HCT116 (cell line): ENCODE data around the gene DDOST. TPM values are rescaled to one million over a fixed set of nuclear protein-coding genes. Genes with fewer than 3 reads are reported as not detected.
A peak's percentile ranks its signal among the peaks of the same experiment; 100 is the strongest.

Source experiments
- ATAC-seq: fragments of 200-7000 bp; cut with Tn5 transposase; 2 replicates; pipeline ENCODE4 v1.9.1; 2020; ENCODE audit warnings: mild to moderate bottlenecking, moderate library complexity
- BruUV-seq: library from RNA; stranded (reverse); fragments of 400-500 nt; replicated peaks from 2 replicates; lab custom pipeline; 2021; lab: Mats Ljungman, UMichigan
- CTCF ChIA-PET: fragments of 300-600 bp; sonication (Branson Sonifier 250); formaldehyde crosslinking; loops from one replicate; lab custom pipeline; 2021; ENCODE audit warnings: antibody characterized with exemption; lab: Charles Lee
- POLR2A ChIA-PET: fragments of 300-600, 350-600 bp; sonication (Branson Sonifier 250); formaldehyde crosslinking; loops from one replicate; lab custom pipeline; 2021; ENCODE audit warnings: antibody characterized with exemption; lab: Charles Lee
- RAD21 ChIA-PET, 2 experiments: fragments of 300-600 bp; sonication (Branson Sonifier 250); formaldehyde crosslinking; loops; one replicate each; lab custom pipeline; 2023; ENCODE audit warnings: low total read pairs in 2 of 2; ENCODE audit not compliant: uncharacterized antibody in 2 of 2, unreplicated experiment in 2 of 2, low non-redundant PET in 1 of 2; lab: Charles Lee
- DNase-seq: peaks from one replicate; pipeline ENCODE4 v3.0.0-alpha.2; 2010; ENCODE audit warnings: low read depth, low spot score
- H2AFZ ChIP-seq: fragments of 200-600 bp; shearing (Covaris generic), sonication (generic); 2 replicates; pipeline ENCODE4 v1.6.1; 2017; ENCODE audit warnings: low read depth, mixed run types, mixed read lengths, antibody characterized with exemption, low read length; ENCODE audit not compliant: poor library complexity, severe bottlenecking
- H3K27ac ChIP-seq: 2 replicates; pipeline ENCODE4 v1.5.1; 2012; ENCODE audit warnings: low read depth, low read length
- H3K27me3 ChIP-seq: fragments of 200-600 bp; sonication (generic); 2 replicates; pipeline ENCODE4 v1.6.1; 2016; ENCODE audit warnings: mixed run types, low read length, mixed read lengths; ENCODE audit not compliant: insufficient read depth
- H3K36me3 ChIP-seq, 2 experiments: fragments of 200-500 bp in 1 of 2; fragments of 200-600 bp in 1 of 2; sonication (Bioruptor generic) in 1 of 2; sonication (generic) in 1 of 2; 2 replicates each; pipeline versions ENCODE4 v1.5.1 to v1.6.1; 2014 to 2016; ENCODE audit warnings: low read length in 2 of 2, inconsistent platforms in 1 of 2, mixed read lengths in 1 of 2, mixed run types in 1 of 2; ENCODE audit not compliant: insufficient read depth in 2 of 2, control insufficient read depth in 1 of 2
- H3K4me1 ChIP-seq, 2 experiments: fragments of 200-600 bp in 1 of 2; sonication (generic) in 1 of 2; 2 replicates each; pipeline versions ENCODE4 v1.5.1 to v1.6.1; 2012 to 2017; ENCODE audit warnings: low read length in 2 of 2, inconsistent platforms in 1 of 2, mild to moderate bottlenecking in 1 of 2, mixed read lengths in 1 of 2, mixed run types in 1 of 2, moderate library complexity in 1 of 2; ENCODE audit not compliant: insufficient read depth in 2 of 2, control insufficient read depth in 1 of 2
- H3K4me2 ChIP-seq: fragments of 200-600 bp; sonication (generic); 2 replicates; pipeline ENCODE4 v1.6.1; 2017; ENCODE audit warnings: mixed run types, low read length, mixed read lengths
- H3K4me3 ChIP-seq, 2 experiments: fragments of 200-600 bp in 1 of 2; sonication (generic) in 1 of 2; replicated peaks in 1 of 2; 2 replicates each; pipeline ENCODE4 v1.5.1; 2011 to 2016; ENCODE audit warnings: low read length in 2 of 2, control low read depth in 1 of 2, low read depth in 1 of 2, mild to moderate bottlenecking in 1 of 2, mixed read lengths in 1 of 2, mixed run types in 1 of 2
- H3K79me2 ChIP-seq: fragments of 200-600 bp; sonication (generic); 2 replicates; pipeline ENCODE4 v1.6.1; 2017; ENCODE audit warnings: mild to moderate bottlenecking, mixed run types, low read length, moderate library complexity, mixed read lengths; ENCODE audit not compliant: insufficient read depth
- H3K9ac ChIP-seq: fragments of 200-600 bp; sonication (generic); 2 replicates; pipeline ENCODE4 v1.6.1; 2016; ENCODE audit warnings: low read length, mixed read lengths
- H3K9me2 ChIP-seq: fragments of 200-600 bp; sonication (generic), shearing (Covaris generic); 2 replicates; pipeline ENCODE4 v1.6.1; 2017; ENCODE audit warnings: mixed run types, mild to moderate bottlenecking, moderate library complexity; ENCODE audit not compliant: insufficient read depth
- H3K9me3 ChIP-seq, 2 experiments: fragments of 200-500 bp in 1 of 2; fragments of 200-600 bp in 1 of 2; sonication (Bioruptor generic) in 1 of 2; sonication (generic) in 1 of 2; 2 replicates each; pipeline ENCODE4 v1.6.1; 2014 to 2017; ENCODE audit warnings: low read length in 2 of 2, mixed read lengths in 2 of 2, inconsistent platforms in 1 of 2, low read depth in 1 of 2, mild to moderate bottlenecking in 1 of 2, mixed run types in 1 of 2, moderate library complexity in 1 of 2; ENCODE audit not compliant: control insufficient read depth in 1 of 2, insufficient read depth in 1 of 2
- H4K20me1 ChIP-seq: fragments of 200-600 bp; sonication (generic), shearing (Covaris generic); 2 replicates; pipeline ENCODE4 v1.6.1; 2017; ENCODE audit warnings: mixed run types, mild to moderate bottlenecking, moderate library complexity; ENCODE audit not compliant: insufficient read depth
- ATF3 ChIP-seq: IDR thresholded peaks from 2 replicates; pipeline ENCODE4 v1.6.1; 2012
- CBX3 ChIP-seq: IDR thresholded peaks from 2 replicates; pipeline ENCODE4 v1.6.1; 2012; ENCODE audit warnings: low read depth
- CTCF ChIP-seq, 3 experiments: fragments of 200-600 bp in 1 of 3; sonication (generic) in 1 of 3; IDR thresholded peaks in 2 of 3; conservative IDR thresholded peaks in 1 of 3; 2 replicates each; pipeline ENCODE4 v1.5.1; 2012 to 2017; ENCODE audit warnings: low read depth in 2 of 3, low read length in 2 of 3, antibody characterized with exemption in 1 of 3, borderline replicate concordance in 1 of 3, control low read depth in 1 of 3, mild to moderate bottlenecking in 1 of 3, mixed read lengths in 1 of 3, mixed run types in 1 of 3, moderate library complexity in 1 of 3; ENCODE audit not compliant: insufficient read depth in 1 of 3
- EGR1 ChIP-seq: IDR thresholded peaks from 2 replicates; pipeline ENCODE4 v1.6.1; 2012; ENCODE audit warnings: low read depth
- ELF1 ChIP-seq: IDR thresholded peaks from 2 replicates; pipeline ENCODE4 v1.6.1; 2012; ENCODE audit warnings: low read depth, borderline replicate concordance
- EZH2phosphoT487 ChIP-seq: fragments of 200-600 bp; IDR thresholded peaks from 2 replicates; pipeline ENCODE4 v1.6.1; 2018; ENCODE audit warnings: antibody characterized with exemption, borderline replicate concordance
- FOSL1 ChIP-seq: IDR thresholded peaks from 2 replicates; pipeline ENCODE4 v1.6.1; 2012; ENCODE audit warnings: low read depth
- POLR2AphosphoS5 ChIP-seq: IDR thresholded peaks from 2 replicates; pipeline ENCODE4 v1.6.1; 2011; ENCODE audit warnings: mild to moderate bottlenecking, low read depth, low read length, moderate library complexity
- RAD21 ChIP-seq: IDR thresholded peaks from 2 replicates; pipeline ENCODE4 v1.6.1; 2012; ENCODE audit warnings: low read depth, mild to moderate bottlenecking
- SIN3A ChIP-seq: IDR thresholded peaks from 2 replicates; pipeline ENCODE4 v1.6.1; 2012; ENCODE audit warnings: low read depth
- SP1 ChIP-seq: IDR thresholded peaks from 2 replicates; pipeline ENCODE4 v1.6.1; 2012; ENCODE audit warnings: low read depth
- TCF7L2 ChIP-seq: IDR thresholded peaks from 2 replicates; pipeline ENCODE4 v1.7.0; 2011; ENCODE audit warnings: borderline replicate concordance, inconsistent platforms; ENCODE audit not compliant: insufficient read depth, insufficient read length; ENCODE audit errors: extremely low read depth
- YY1 ChIP-seq: IDR thresholded peaks from 2 replicates; pipeline ENCODE4 v1.6.1; 2011; ENCODE audit warnings: low read length, low read depth, moderate library complexity, mild to moderate bottlenecking; ENCODE audit not compliant: insufficient replicate concordance; ENCODE audit errors: extremely low read depth
- ZFX ChIP-seq: fragments of 450-650 bp; IDR thresholded peaks from 2 replicates; pipeline ENCODE4 v1.6.1; 2017
- ZNF274 ChIP-seq: fragments of 200-500 bp; sonication (Bioruptor generic); IDR thresholded peaks from 2 replicates; pipeline ENCODE4 v1.6.1; 2014; ENCODE audit warnings: mild to moderate bottlenecking, low read depth, low read length, inconsistent platforms
- intact Hi-C: fragments of 100-400 bp; cut with micrococcal nuclease; formaldehyde crosslinking; loops from 2 replicates; pipeline ENCODE4 v1.10.0; 2022
- total RNA-seq: library from RNA; stranded (reverse); gene quantifications from one replicate; pipeline ENCODE4 v1.2.1, GENCODE V29; 2021; ENCODE audit not compliant: unreplicated experiment
- TF ChIP-seq, protein P1 (sequence below): IDR thresholded peaks from 2 replicates; pipeline ENCODE4 v1.6.1; 2012

DDOST gene
- total RNA-seq, 1 experiment from 2014 or later, result 387 TPM

- H2AFZ ChIP-seq, result no peak overlapping the region
- peak overlapping the region; percentile 82 for H3K4me2 ChIP-seq
- H3K27me3 ChIP-seq, result no peaks in the 10 kb centered on the region
- peak overlapping the region; percentile 81 for H3K9ac ChIP-seq
- H3K9me2 ChIP-seq, result no peaks in the 10 kb centered on the region
- H3K27ac ChIP-seq, result peak overlapping the region; percentile 52
- no peak for ATAC-seq
- ChIA-PET POLR2A (interaction anchor here (1.0 kb wide), 2 partner anchors 139 to 167 kb away, joined by 3 to 4 read pairs; no protein-coding TSS in a partner anchor), CTCF (interaction anchor here (0.6 to 2.7 kb wide), 5 partner anchors 16 to 89 kb away, joined by 3 to 16 read pairs (median 4); partner anchors contain the start of gene PINK1), RAD21 (interaction anchor here in 1 of 2 experiments (2.1 kb wide), 1 partner anchor 87 kb away, joined by 5 read pairs; no protein-coding TSS in a partner anchor)
- peak overlapping the region; percentile 90 to 100 for H3K4me3 ChIP-seq
- no peaks in the 10 kb centered on the region for H3K9me3 ChIP-seq
- peaks cover 42% of the 10 kb centered on the region for H3K79me2 ChIP-seq
- H3K36me3 ChIP-seq, result peaks cover 17% of the 10 kb centered on the region in 2 experiments
- intact Hi-C loops, result no loop called here
- no TSS peak for BruUV-seq
- H3K4me1 ChIP-seq, result peaks cover 12 to 21% of the 10 kb centered on the region in 2 experiments
- no peaks in the 10 kb centered on the region for H4K20me1 ChIP-seq
- no peak for DNase-seq
- no peak for TF ChIP-seq ELF1
- TF ChIP-seq ATF3, result no peak
- TF ChIP-seq POLR2AphosphoS5, result no peak
- no peak for TF ChIP-seq CBX3
- no peak for TF ChIP-seq EZH2phosphoT487
- TF ChIP-seq ZFX, result no peak
- no peak for TF ChIP-seq FOSL1
Observed at GRCh38 chr1:20662110-20662475, 924 bp upstream of the DDOST start.

DNA sequence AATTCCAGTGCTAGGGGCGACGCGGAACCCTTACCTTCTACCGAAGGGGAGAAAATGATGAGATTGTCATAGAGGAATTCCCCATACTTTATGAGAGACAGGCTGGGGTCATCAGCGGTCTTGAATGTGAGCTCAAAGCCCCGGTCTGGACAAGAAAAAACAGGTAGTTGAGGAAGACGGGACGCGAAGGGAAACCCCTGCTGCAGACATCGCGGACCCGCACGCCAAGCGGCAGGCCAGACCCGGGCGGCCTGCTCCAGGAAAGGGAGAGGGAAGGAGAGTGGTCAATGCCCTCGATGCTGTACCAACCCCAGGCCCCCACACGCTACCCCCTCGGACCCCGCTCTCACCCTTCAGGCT lies 342 bp downstream of the DDOST start:
- Histone ChIP-seq H3K9me3 (no peaks in the 10 kb centered on the region), H3K4me2 (peak overlapping the region; percentile 82), H3K9ac (peak overlapping the region; percentile 81), H2AFZ (no peak overlapping the region), H3K79me2 (peaks cover 54% of the 10 kb centered on the region), H3K4me1 (peaks cover 12 to 21% of the 10 kb centered on the region in 2 experiments), H3K27ac (peak overlapping the region; percentile 68), H3K36me3 (peaks cover 29% of the 10 kb centered on the region in 2 experiments), H3K4me3 (peak overlapping the region; percentile 90 to 100), H3K27me3 (no peaks in the 10 kb centered on the region), H4K20me1 (no peaks in the 10 kb centered on the region), H3K9me2 (no peaks in the 10 kb centered on the region)
- ChIA-PET CTCF (interaction anchor here (1.0 to 2.7 kb wide), 3 partner anchors 15 to 86 kb away, joined by 4 to 16 read pairs (median 14); partner anchors contain the start of gene PINK1), POLR2A (interaction anchor here (1.0 kb wide), 1 partner anchor 138 kb away, joined by 3 read pairs; no protein-coding TSS in a partner anchor), RAD21 (interaction anchor here in 1 of 2 experiments (2.1 kb wide), 1 partner anchor 86 kb away, joined by 5 read pairs; no protein-coding TSS in a partner anchor)
- ATAC-seq (peak; percentile 1; the same call in 1 of the 2 replicates), DNase-seq (no peak)
- TF ChIP-seq FOSL1, result no peak
- TF ChIP-seq SIN3A, result no peak; the same call in 1 of the 2 replicates
- no peak for TF ChIP-seq RAD21
- TF ChIP-seq EZH2phosphoT487, result no peak
- no peak for TF ChIP-seq EGR1
- no peak for TF ChIP-seq ZNF274
- no peak for TF ChIP-seq POLR2AphosphoS5
- no peak for TF ChIP-seq SP1
- no peak for TF ChIP-seq ATF3
- no peak for TF ChIP-seq ELF1
- no peak for TF ChIP-seq CTCF (IDR thresholded peaks at IDR 0.05 in 2 of 3, conservative IDR thresholded peaks at IDR 0.05 in 1 of 3; ENCODE audit: borderline replicate concordance in 1 of 3, insufficient read depth in 1 of 3, low read depth in 2 of 3, low read length in 2 of 3)
- TF ChIP-seq, protein P1, sequence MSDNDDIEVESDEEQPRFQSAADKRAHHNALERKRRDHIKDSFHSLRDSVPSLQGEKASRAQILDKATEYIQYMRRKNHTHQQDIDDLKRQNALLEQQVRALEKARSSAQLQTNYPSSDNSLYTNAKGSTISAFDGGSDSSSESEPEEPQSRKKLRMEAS, result no peak
- TF ChIP-seq TCF7L2, result no peak
- TF ChIP-seq YY1, result no peak
- intact Hi-C loops, result no loop called here
- no TSS peak for BruUV-seq
